Tibial nerve (tissue), 4 donors: ENCODE data around the gene DDX54.

Source experiments
- CTCF ChIP-seq, 5 experiments: fragments of 200-600 bp in 3 of 5; fragments of 450-650 bp in 2 of 5; sonication (generic) in 3 of 5; IDR thresholded peaks; one replicate each; pipeline ENCODE4 v1.5.1; 2016 to 2019; ENCODE audit warnings: antibody characterized with exemption in 5 of 5, mild to moderate bottlenecking in 3 of 5, moderate library complexity in 2 of 5
- EP300 ChIP-seq, 2 donors: sonication (generic); formaldehyde crosslinking; IDR thresholded peaks; one replicate each; pipeline ENCODE4 v1.6.1; 2017; ENCODE audit warnings: antibody characterized with exemption in 2 of 2, mild to moderate bottlenecking in 1 of 2
- POLR2A ChIP-seq, 2 donors: fragments of 450-650 bp; IDR thresholded peaks; one replicate each; pipeline ENCODE4 v1.6.1; 2017; ENCODE audit warnings: antibody characterized with exemption in 2 of 2, mild to moderate bottlenecking in 2 of 2, moderate library complexity in 2 of 2

- TF ChIP-seq POLR2A (IDR thresholded peaks at IDR 0.05) (no peak), EP300 (IDR thresholded peaks at IDR 0.05) (no peak), CTCF (IDR thresholded peaks at IDR 0.05) (no peak)
Observed at GRCh38 chr12:113152196-113152834, 33.0 kb downstream of the DDX54 start.
